ENCODE results near the gene ACER3.
A peak's percentile ranks its signal among the peaks of the same experiment; 100 is the strongest.

- TF ChIP-seq CTCF (IDR thresholded peaks at IDR 0.05): no peak
- peak in 2 of 3 donors; percentile 38 to 62 for TF ChIP-seq POLR2AphosphoS5 (IDR thresholded peaks at IDR 0.05)
- TF ChIP-seq POLR2A (IDR thresholded peaks at IDR 0.05): no peak
- no peak for TF ChIP-seq EP300 (IDR thresholded peaks at IDR 0.05)
Measured at GRCh38 chr11:77019976-77020595, 159.4 kb downstream of the ACER3 start.
